GM12872 (cell line): Measurements from ENCODE around the gene ARL5C.
A peak's percentile ranks its signal among the peaks of the same experiment; 100 is the strongest.

Experiments
- CTCF ChIP-seq: IDR thresholded peaks from 3 replicates; pipeline ENCODE4 v1.5.1; 2011; ENCODE audit warnings: low read depth, mild to moderate bottlenecking, low read length, moderate library complexity; ENCODE audit not compliant: insufficient read depth

The ARL5C gene

GRCh38 chr17:39197380-39198185 is 31.6 kb upstream of the ARL5C start, which contains the start of gene CACNB1:
Gene CACNB1 (minus strand): TSS chr17:39197669. CDS start chr17:39197495, 174 bp downstream.
- TF ChIP-seq CTCF, result no peak

- TF ChIP-seq CTCF, result no peak
Measured at GRCh38 chr17:39196808-39197291, 30.9 kb upstream of the ARL5C start.

- no peak for TF ChIP-seq CTCF
Measured at GRCh38 chr17:39196241-39196807, 30.4 kb upstream of the ARL5C start.

GRCh38 chr17:39195568-39196160 is 29.7 kb upstream of the ARL5C start:
- no peak for TF ChIP-seq CTCF

GRCh38 chr17:39194985-39195524 is 29.1 kb upstream of the ARL5C start:
- TF ChIP-seq CTCF, result no peak

- 0 out of 3 replicates have a peak, but pooled peaks have one; percentile 1 for TF ChIP-seq CTCF
Measured at GRCh38 chr17:39194089-39194984, 28.4 kb upstream of the ARL5C start.
